Ovary (tissue), 3 donors: ENCODE measurements around the gene REM2.

Source experiments
- EP300 ChIP-seq: sonication (generic); formaldehyde crosslinking; IDR thresholded peaks from one replicate; pipeline ENCODE4 v1.6.1; 2017; ENCODE audit warnings: antibody characterized with exemption
- POLR2A ChIP-seq: fragments of 450-650 bp; IDR thresholded peaks from one replicate; pipeline ENCODE4 v1.6.1; 2017; ENCODE audit warnings: antibody characterized with exemption, mild to moderate bottlenecking, moderate library complexity
- TF ChIP-seq, protein P1 (sequence below), 3 donors: fragments of 450-650 bp in 2 of 3; fragments of 200-600 bp in 1 of 3; IDR thresholded peaks; one replicate each; pipeline versions ENCODE4 v1.5.1 to v1.8.0; 2016 to 2022; ENCODE audit warnings: antibody characterized with exemption in 3 of 3, mild to moderate bottlenecking in 1 of 3
- donor health status: DM: no; HTN: no; CAD: no.

DNA sequence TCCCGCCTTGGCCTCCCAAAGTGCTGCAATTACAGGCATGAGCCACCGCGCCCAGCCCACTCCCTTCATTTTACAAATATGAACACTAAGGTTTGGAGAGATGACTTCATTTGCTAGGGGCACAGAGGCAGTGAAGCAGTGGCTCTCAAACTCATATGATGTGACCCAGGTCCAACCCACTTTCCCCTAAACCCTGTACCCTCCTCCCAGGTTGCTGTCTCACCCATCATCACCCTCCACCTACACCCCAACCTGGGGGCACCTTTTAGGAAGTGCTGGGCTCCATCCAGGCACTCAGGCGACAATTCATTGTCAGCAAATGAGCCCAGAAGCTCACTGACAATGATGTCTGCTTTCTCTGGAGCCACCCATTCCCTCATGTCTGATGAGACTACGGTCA is 40.7 kb downstream of the REM2 start:
- TF ChIP-seq, protein P1, sequence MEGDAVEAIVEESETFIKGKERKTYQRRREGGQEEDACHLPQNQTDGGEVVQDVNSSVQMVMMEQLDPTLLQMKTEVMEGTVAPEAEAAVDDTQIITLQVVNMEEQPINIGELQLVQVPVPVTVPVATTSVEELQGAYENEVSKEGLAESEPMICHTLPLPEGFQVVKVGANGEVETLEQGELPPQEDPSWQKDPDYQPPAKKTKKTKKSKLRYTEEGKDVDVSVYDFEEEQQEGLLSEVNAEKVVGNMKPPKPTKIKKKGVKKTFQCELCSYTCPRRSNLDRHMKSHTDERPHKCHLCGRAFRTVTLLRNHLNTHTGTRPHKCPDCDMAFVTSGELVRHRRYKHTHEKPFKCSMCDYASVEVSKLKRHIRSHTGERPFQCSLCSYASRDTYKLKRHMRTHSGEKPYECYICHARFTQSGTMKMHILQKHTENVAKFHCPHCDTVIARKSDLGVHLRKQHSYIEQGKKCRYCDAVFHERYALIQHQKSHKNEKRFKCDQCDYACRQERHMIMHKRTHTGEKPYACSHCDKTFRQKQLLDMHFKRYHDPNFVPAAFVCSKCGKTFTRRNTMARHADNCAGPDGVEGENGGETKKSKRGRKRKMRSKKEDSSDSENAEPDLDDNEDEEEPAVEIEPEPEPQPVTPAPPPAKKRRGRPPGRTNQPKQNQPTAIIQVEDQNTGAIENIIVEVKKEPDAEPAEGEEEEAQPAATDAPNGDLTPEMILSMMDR (IDR thresholded peaks at IDR 0.05): no peak
- no peak for TF ChIP-seq POLR2A
- no peak for TF ChIP-seq EP300
